ENCODE results near the gene SYCE1.

SYCE1 gene

GRCh38 chr10:133511408-133511807 lies 54.0 kb downstream of the SYCE1 start:
- DNase-seq = no peak

DNA sequence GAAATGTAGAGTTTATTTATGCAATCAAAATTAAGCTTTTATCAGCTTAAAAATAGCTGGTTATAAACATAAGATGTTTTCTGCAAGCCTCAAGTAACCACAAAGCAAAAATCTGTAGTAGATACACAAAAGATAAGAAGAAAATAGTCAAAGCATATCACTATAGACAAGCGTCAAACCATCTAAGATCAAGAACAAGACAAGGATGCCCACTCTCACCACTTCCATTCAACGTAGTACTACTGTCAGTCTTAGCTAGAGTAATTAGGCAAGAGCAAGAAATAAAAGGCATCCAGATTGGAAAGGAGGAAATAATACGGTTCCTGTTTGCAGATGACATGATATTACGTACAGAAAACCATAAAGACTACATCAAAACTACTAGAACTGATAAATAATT lies 55.7 kb downstream of the SYCE1 start:
- DNase-seq = no peak

All from activated CD8-positive, alpha-beta memory T cell treated with anti-CD3 and anti-CD28 coated beads, Interleukin-2, amount 50 U/mL, for 4 hours (primary cell).